HepG2 (cell line): Measurements from ENCODE around the gene ABHD2.

Source experiments
- ADNP ChIP-seq: sonication (generic); formaldehyde crosslinking; IDR thresholded peaks from 2 replicates; pipeline ENCODE4 v1.4.0; 2020; ENCODE audit warnings: missing genetic modification reagents
- CEBPB ChIP-seq: IDR thresholded peaks from 2 replicates; pipeline ENCODE4 v1.6.1; 2011; ENCODE audit warnings: low read depth, low read length, improper control_type of control experiment, borderline replicate concordance
- CTCF ChIP-seq: sonication (generic); formaldehyde crosslinking; IDR thresholded peaks from 2 replicates; pipeline ENCODE4 v1.5.0; 2020; ENCODE audit warnings: mild to moderate bottlenecking, missing genetic modification reagents, moderate library complexity
- DZIP1 ChIP-seq: sonication (generic); formaldehyde crosslinking; IDR thresholded peaks from 2 replicates; pipeline ENCODE4 v1.5.0; 2020; ENCODE audit warnings: mild to moderate bottlenecking, missing genetic modification reagents
- EZH2 ChIP-seq: conservative IDR thresholded peaks from 2 replicates; pipeline ENCODE4 v1.6.1; 2012; ENCODE audit warnings: mild to moderate bottlenecking, low read depth, low read length, moderate library complexity
- GMEB1 ChIP-seq: sonication (generic); formaldehyde crosslinking; IDR thresholded peaks from 2 replicates; pipeline ENCODE4 v1.5.1; 2020; ENCODE audit warnings: missing genetic modification reagents, mild to moderate bottlenecking, borderline replicate concordance
- RBM39 ChIP-seq: fragments of 200-400 bp; formaldehyde crosslinking; IDR thresholded peaks from one replicate; pipeline ENCODE4 v1.6.1; 2018; ENCODE audit warnings: antibody characterized with exemption, mild to moderate bottlenecking, low read depth, low read length; ENCODE audit not compliant: poor library complexity, severe bottlenecking
- REL ChIP-seq: sonication (generic); formaldehyde crosslinking; conservative IDR thresholded peaks from 2 replicates; pipeline ENCODE4 v1.8.0; 2022; ENCODE audit warnings: mild to moderate bottlenecking, missing genetic modification reagents, moderate library complexity
- RNF2 ChIP-seq: fragments of 450-650 bp; conservative IDR thresholded peaks from 2 replicates; pipeline ENCODE4 v1.6.1; 2016; ENCODE audit warnings: low read depth
- ZNF274 ChIP-seq: sonication (generic); formaldehyde crosslinking; IDR thresholded peaks from 2 replicates; pipeline ENCODE4 v1.5.1; 2020; ENCODE audit warnings: mild to moderate bottlenecking, missing genetic modification reagents
- ZNF563 ChIP-seq: sonication (generic); formaldehyde crosslinking; IDR thresholded peaks from 2 replicates; pipeline ENCODE4 v1.8.0; 2022; ENCODE audit warnings: mild to moderate bottlenecking, moderate library complexity, missing genetic modification reagents
- ZNF639 ChIP-seq: conservative IDR thresholded peaks from 2 replicates; pipeline ENCODE4 v1.6.1; 2018; ENCODE audit warnings: missing genetic modification reagents
- ZNF678 ChIP-seq: sonication (generic); formaldehyde crosslinking; IDR thresholded peaks from 2 replicates; pipeline ENCODE4 v1.4.0; 2020; ENCODE audit warnings: mild to moderate bottlenecking, missing genetic modification reagents

- TF ChIP-seq CEBPB (no peak), ZNF563 (CRISPR knock-in tag) (no peak), RBM39 (no peak), EZH2 (no peak), RNF2 (no peak), ADNP (no peak), GMEB1 (CRISPR knock-in tag) (no peak), CTCF (no peak), ZNF639 (CRISPR knock-in tag) (no peak), REL (CRISPR knock-in tag) (no peak), DZIP1 (CRISPR knock-in tag) (no peak), ZNF274 (CRISPR knock-in tag) (no peak), ZNF678 (CRISPR knock-in tag) (no peak)
Measured at GRCh38 chr15:89231832-89232231, 143.6 kb downstream of the ABHD2 start.
